HL-60 (cell line): Measurements from ENCODE around the gene CELF1.

Experiments used
- CTCF ChIP-seq: IDR thresholded peaks from one replicate; pipeline ENCODE4 v1.5.1; 2011; ENCODE audit warnings: low read length, control low read depth, inconsistent platforms; ENCODE audit not compliant: insufficient read depth
- POLR2AphosphoS5 ChIP-seq: IDR thresholded peaks from 2 replicates; pipeline ENCODE4 v1.6.1; 2012; ENCODE audit warnings: low read depth
- REST ChIP-seq: IDR thresholded peaks from 2 replicates; pipeline ENCODE4 v1.6.1; 2012; ENCODE audit warnings: low read depth; ENCODE audit not compliant: insufficient replicate concordance

GRCh38 chr11:47507563-47508239 lies 45.2 kb downstream of the CELF1 start:
- no peak for TF ChIP-seq POLR2AphosphoS5
- TF ChIP-seq CTCF, result no peak
- TF ChIP-seq REST, result no peak
